ENCODE results near the gene RALGAPA2.

DNA sequence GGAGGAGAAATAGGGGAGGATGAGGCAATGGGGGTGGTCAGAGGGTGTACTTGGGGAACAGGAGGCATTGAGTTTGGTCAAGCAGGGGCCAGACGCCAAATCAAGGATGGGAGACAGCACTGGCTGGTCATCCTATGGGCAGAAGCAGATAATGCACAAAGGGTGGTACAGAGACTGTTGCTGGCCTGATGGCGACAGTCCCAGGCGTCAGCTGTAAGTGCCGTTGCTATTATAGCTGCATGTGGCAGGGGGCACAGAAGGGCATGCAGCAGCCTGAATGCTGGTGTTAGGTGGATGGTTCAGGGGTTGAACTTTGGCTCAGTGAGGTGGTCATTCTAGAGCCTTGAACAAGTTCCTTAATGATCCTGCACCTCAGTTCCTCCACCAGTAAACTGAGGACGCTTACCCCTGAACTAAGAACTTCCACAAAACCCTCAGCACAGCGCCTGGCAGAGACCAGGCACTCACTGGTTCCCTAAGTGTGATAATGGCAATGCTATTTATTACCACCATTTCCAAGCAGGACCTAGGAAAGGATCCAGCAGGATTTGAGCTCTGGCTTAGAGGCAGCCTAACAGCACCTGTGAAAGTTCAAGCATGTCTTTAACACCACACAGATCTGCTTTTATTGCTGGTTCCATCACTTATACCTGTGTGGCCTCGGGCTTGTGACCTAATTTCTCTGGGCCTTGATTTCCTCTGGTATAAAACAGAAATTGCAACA is 181.9 kb downstream of the RALGAPA2 start:
- TF ChIP-seq POLR2A (IDR thresholded peaks at IDR 0.05; ENCODE audit: low read length) (no peak), GATA1 (IDR thresholded peaks at IDR 0.05; ENCODE audit: low read depth, low read length) (no peak)
